GM18873 (cell line): Measurements from ENCODE around the gene ARFGAP3.
"Not testable (repeated sequence)": the region's sequence is repeated elsewhere in the genome, so short reads cannot be mapped to it uniquely, and the experiment has no call there.

ENCODE experiments used
- ATAC-seq: cut with Tn5 transposase; IDR thresholded peaks from one replicate; pipeline ENCODE4 v1.9.1; 2021; ENCODE audit warnings: mild to moderate bottlenecking, moderate library complexity, moderate number of reproducible peaks; ENCODE audit not compliant: unreplicated experiment, low FRiP score

The ARFGAP3 gene

GRCh38 chr22:42799061-42799460, 58.0 kb downstream of the ARFGAP3 start:
- no peak for ATAC-seq

DNA sequence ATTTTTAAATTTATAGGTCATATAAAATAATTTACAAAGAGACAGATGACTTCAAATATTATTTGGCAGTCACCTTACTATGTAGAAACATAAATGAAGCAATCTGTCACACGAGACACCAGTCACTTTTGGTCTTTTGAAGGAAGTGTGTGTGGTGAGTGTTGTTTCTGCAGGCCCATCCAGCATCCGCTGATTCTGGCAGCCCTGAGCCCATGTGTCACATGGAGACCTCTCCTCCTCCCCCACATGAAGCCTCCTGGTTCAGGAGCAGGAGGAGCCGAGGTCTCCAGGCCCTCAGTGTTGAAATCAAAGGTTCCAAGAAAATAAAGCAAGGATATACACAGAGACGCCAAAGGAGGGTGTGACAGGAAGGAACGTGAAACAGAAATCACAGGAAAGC, 60.1 kb downstream of the ARFGAP3 start:
- no peak for ATAC-seq

DNA sequence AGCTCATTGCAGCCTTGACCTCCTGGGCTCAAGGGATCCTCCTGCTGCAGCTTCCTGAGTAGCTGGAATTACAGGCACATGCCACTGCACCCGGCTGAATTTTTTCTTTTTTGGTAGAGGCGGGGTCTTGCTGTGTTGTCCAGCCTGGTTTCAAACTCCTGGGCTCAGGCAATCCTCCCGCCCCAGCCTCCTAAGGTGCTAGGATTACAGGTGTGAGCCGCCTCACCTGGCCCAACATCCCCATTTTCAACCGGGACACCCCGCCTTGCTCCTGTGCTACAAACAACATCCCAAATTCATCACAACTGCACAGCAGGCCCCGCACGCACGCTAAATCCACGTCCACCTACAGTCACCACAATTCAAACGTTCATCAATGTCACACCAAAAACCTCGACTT, 61.0 kb downstream of the ARFGAP3 start:
- ATAC-seq = no peak

DNA sequence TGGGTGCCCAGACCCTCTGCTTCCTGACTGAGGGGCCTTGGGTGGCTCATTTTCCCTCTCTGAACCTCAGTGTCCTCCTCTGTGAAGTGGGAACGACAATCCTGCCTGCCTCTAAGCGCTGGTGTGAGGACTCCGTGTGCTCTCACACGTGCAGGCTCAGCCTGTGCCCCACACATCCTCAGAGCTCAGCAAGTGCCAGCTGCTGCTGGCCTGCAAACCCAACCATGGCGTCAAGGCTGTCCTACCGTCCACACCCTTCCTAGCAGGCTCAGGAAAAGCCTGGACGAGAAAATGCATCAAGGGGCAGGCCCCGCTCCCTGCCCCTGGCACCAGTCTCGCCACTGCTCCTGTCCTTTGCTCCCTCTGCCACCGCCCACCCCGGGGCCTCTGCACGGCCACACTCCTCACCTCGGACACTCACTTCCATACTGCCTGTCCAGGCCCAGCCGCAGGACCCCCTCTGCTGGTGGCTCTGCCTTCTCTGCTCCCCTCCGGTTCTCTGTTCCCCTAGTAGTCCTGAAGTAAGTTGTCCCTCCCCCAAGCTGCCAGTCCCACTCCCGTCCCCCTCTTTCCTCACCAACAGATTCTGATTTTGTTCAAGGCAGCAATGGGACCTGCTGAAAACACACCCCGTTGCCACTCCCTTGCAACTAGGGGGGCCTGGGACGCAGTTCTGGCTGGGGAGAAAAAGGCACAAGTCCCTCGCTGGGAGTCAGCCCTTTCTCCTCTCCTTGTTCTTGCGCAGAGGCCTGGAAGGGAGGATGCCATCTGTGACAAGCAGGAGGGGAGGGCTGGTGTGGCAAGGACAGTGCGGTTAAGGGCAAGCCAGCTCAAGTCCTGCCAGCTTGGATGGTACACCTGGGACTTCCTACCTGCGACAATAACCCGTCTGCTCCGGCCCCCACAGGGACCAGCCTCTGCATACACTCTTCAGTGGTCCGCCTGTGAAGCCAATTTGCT, 62.2 kb downstream of the ARFGAP3 start:
- ATAC-seq = no peak

GRCh38 chr22:42793848-42794405, 63.1 kb downstream of the ARFGAP3 start:
- no peak for ATAC-seq

GRCh38 chr22:42792909-42793847, 63.9 kb downstream of the ARFGAP3 start:
- ATAC-seq = no peak

DNA sequence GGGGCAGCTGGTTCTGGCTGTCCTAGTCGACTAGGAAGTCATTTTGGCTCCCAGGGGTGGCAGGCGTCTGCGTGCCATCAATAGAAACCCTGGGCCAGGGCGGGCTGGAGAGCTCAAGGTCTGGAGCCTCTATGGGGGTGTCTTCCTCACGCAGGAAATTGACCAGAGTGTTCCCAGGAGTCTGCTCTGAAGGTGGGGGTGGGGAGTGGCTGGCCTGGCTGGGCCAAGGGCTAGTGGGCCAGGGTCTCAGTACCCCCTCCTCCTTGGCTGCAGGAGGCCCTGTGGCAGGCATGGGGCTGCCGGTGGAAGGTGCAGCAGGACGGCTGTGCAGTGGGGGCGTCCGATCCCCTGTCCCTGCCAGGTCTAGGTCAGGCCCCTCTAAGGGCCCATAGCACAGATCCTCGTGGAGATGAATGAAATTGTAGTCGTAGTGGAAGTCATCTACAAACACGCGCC, 64.6 kb downstream of the ARFGAP3 start:
- no peak for ATAC-seq

DNA sequence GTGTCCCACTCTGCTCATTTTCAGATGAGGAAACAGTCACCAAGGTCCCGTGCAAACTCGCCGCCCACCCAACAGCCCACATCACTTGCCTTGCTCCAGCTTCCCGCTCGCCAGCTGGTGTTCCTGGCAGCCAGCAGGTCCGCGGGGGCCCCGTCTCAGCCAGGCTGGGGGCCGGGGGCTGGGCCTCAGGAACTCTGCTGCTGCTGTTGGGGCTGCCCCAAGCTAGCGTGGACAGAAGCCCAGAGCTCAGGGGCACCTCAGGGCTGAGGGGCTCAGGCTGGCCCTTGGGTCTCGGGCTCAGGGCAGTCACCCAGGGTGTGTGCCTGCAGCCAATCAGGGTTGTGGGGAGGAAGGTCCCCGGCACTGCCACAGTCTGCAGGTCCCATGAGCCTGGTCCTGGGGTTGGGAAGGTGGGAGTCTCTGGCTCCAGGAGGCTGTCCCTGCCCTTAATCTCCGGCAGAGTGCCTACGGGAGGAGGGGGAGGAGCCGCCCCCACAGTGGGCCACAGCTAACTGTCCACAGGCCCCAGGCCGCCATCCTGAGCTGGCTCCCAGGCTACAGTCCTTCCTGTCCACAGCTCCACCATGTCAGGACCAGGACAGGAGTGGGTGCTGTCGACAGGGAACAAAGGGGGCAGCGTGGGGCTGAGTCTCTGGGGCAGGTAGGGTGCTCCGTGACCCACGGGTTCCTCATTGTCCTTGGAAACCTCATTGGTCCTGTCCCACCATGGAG, 65.2 kb downstream of the ARFGAP3 start:
- no peak for ATAC-seq

GRCh38 chr22:42788466-42788865, 68.6 kb downstream of the ARFGAP3 start:
- no peak for ATAC-seq

GRCh38 chr22:42788021-42788420, 69.1 kb downstream of the ARFGAP3 start:
- no peak for ATAC-seq

DNA sequence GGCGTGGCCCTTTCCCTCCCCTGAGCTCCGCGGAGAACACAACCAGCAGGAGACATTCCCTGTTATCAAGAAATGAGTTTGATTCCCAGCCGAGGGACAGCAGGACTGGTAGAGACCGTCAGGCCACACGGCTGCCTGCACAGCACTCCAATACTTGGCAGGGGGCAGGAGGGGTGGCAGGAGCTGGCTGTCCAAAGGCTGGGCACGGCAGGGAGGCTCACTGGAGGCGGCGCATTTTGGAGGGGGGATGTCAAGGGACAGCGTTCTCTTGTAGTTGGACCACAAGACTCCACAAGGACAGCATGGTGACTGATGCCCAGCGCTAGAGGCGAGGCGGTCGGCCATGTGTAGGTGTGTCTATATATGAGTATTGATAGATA, 69.7 kb downstream of the ARFGAP3 start:
- ATAC-seq = no peak

GRCh38 chr22:42786606-42787356, 70.3 kb downstream of the ARFGAP3 start:
- ATAC-seq = no peak

DNA sequence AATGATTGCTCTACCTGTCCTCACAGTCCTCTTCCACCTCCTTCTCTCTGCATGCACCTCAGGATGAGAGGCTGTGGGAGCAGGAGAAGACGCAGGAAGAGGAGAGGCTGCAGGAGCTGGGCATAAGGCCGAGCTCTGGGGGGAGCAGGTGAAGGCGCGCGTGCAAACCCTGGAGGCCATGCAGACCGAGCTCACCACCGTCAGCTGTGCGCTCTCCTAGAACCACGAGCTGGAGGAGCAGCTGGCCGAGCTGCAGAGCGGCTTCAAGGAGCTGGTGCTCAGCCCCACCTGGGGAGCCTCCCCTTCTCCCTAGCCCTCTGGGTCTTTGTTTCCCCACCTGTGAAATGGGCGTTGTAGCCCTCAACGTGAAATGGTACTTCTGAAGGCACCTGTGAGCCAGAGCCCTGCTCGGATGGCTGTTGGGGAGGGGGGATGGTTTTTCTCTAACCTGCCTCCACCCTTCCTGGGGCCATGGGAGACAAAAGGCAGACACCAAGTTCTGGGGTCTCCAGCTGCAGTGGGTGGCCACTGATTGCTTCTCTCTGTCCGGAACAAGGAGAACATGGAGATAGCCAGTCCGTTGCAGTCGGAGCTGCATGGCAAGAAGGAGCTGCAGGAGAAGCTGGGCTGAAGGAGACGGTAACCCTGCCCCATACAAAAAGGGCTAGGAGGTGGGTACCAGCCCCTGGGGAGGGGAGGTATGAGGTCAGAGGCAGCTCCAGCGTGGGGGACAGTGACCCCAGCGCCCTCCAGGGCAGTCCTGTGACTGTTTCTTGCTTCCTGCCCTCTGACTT, 71.2 kb downstream of the ARFGAP3 start:
- ATAC-seq = no peak

DNA sequence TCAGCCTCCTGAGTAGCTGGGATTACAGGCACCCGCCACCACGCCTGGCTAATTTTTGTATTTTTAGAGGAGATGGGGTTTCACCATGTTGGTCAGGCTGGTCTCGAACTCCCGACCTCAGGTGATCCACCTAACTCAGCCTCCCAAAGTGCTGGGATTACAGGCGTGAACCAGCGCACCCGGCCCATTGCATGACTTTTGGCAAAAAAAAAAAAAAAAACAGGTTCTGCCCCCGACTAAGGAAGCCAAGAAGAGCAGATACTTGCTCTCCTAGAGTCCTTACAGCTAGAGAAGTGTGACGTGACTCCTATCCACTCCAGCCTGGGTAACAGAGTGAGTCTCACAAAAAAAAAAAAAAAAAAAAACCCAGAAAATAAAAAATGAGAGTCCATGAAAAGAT, 74.8 kb downstream of the ARFGAP3 start:
- not testable (repeated sequence) for ATAC-seq

DNA sequence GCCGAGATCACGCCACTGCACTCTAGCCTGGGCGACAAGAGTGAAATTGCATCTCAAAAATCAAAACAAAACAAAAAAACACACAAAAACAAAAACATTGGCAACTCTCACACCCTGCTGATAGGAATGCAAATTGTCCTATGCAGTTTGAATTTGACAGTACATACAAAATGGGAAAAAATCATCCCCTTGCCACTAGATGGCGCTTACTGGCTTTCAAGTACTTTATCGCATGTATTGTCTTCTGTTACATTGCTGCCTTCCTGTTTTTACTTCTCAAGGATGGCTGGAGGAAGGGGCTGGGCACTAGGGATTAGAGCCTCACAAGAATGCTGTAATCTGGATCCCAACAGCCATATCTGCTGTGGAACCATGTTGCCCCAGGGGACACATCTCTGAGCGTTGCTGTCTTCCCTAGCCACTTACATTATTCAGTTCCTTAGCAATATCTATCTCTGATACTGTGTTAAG, 77.0 kb downstream of the ARFGAP3 start:
- ATAC-seq = no peak

GRCh38 chr22:42777126-42777525, 79.9 kb downstream of the ARFGAP3 start:
- no peak for ATAC-seq

DNA sequence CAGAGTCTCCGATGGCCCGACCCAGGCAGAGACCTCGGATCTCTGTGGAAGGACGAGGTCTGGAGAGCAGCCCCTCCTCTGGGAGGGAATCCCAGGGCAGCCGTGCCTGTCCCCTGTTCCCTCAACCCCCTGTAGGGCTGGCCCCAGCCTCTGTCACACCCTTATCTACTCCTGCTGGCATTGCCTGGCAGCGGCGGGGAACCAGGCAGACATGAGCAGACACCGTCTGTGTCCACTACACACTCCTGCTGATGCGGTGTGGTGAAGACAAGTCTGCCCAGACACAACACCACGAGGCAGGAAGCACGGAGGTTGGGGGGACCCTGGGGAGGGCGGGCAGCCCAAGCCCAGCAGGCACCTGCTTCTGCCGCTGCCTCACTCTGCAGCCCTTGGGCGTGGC, 83.9 kb downstream of the ARFGAP3 start:
- ATAC-seq = no peak

DNA sequence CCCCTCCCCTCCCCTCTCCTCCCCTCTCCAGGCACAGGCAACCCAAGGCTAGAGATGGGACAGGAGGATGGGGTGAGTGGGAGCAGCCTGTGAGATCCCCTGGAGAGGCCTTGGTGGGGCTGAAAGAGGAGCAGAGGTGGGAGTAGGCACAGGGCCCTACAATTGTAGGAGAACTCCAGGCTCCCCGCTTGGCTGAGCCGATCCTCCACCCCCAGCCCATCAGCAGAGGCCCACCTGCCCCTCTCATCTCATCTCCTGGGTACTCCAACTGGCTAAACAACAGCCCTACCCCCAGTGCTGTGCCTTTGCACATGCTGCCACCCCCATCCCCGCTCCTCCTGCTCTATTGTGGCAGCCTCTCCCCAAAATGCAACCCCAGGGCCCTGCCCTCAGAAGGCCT, 84.4 kb downstream of the ARFGAP3 start:
- no peak for ATAC-seq
